GM23338 (cell line): ENCODE results near the gene STON2. TPM values are rescaled to one million over a fixed set of nuclear protein-coding genes. Genes with fewer than 3 reads are reported as not detected.
"Not testable (repeated sequence)": the region's sequence is repeated elsewhere in the genome, so short reads cannot be mapped to it uniquely, and the experiment has no call there.

Experiments used
- ATAC-seq: fragments of 200-7000 bp; cut with Tn5 transposase; 3 replicates; pipeline ENCODE4 v1.9.1; 2020
- DNase-seq: peaks from one replicate; pipeline ENCODE4 v3.0.0-alpha.2; 2015; ENCODE audit warnings: low spot score
- H2AFZ ChIP-seq: fragments of 200-600 bp; sonication (generic); 2 replicates; pipeline ENCODE4 v1.8.0; 2016; ENCODE audit warnings: antibody characterized with exemption, mild to moderate bottlenecking, moderate library complexity
- H3F3A ChIP-seq: fragments of 200-600 bp; sonication (generic); replicated peaks from 2 replicates; pipeline ENCODE4 v1.8.0; 2017; ENCODE audit warnings: antibody characterized with exemption, mixed run types, low read depth
- H3K27ac ChIP-seq: fragments of 200-600 bp; sonication (generic); 2 replicates; pipeline ENCODE4 v1.6.1; 2016; ENCODE audit warnings: low read depth
- H3K27me3 ChIP-seq: fragments of 200-600 bp; sonication (generic); 2 replicates; pipeline ENCODE4 v1.8.0; 2016; ENCODE audit warnings: mild to moderate bottlenecking, mixed run types, moderate library complexity; ENCODE audit not compliant: insufficient read depth
- H3K36me3 ChIP-seq: fragments of 200-600 bp; sonication (generic); 2 replicates; pipeline ENCODE4 v1.8.0; 2016; ENCODE audit warnings: mild to moderate bottlenecking; ENCODE audit not compliant: insufficient read depth
- H3K4me1 ChIP-seq: fragments of 200-600 bp; sonication (generic); 2 replicates; pipeline ENCODE4 v1.8.0; 2016; ENCODE audit warnings: mild to moderate bottlenecking, moderate library complexity; ENCODE audit not compliant: insufficient read depth
- H3K4me2 ChIP-seq: fragments of 200-600 bp; sonication (generic); 2 replicates; pipeline ENCODE4 v1.7.1; 2017; ENCODE audit warnings: mixed run types
- H3K4me3 ChIP-seq: fragments of 200-600 bp; sonication (generic); 2 replicates; pipeline ENCODE4 v1.6.1; 2016; ENCODE audit warnings: mixed run types
- H3K79me2 ChIP-seq: fragments of 200-600 bp; sonication (generic); replicated peaks from 2 replicates; pipeline ENCODE4 v1.8.0; 2017; ENCODE audit warnings: mild to moderate bottlenecking; ENCODE audit not compliant: insufficient read depth
- H3K9me2 ChIP-seq: fragments of 200-600 bp; sonication (generic); 2 replicates; pipeline ENCODE4 v1.8.0; 2017; ENCODE audit not compliant: insufficient read depth
- H4K20me1 ChIP-seq: fragments of 200-600 bp; sonication (generic); replicated peaks from 2 replicates; pipeline ENCODE4 v1.8.0; 2017; ENCODE audit warnings: mild to moderate bottlenecking; ENCODE audit not compliant: insufficient read depth
- H3K27ac Mint-ChIP-seq: 2 replicates; pipeline ENCODE4 v1.8.0; 2020; ENCODE audit warnings: inconsistent platforms, mild to moderate bottlenecking, moderate library complexity, mixed read lengths
- H3K27me3 Mint-ChIP-seq: 3 replicates; pipeline ENCODE4 v1.8.0; 2022; ENCODE audit warnings: low read depth, mild to moderate bottlenecking, moderate library complexity, mixed read lengths, inconsistent platforms; ENCODE audit not compliant: insufficient read depth, poor library complexity
- H3K36me3 Mint-ChIP-seq: 3 replicates; pipeline ENCODE4 v1.8.0; 2021; ENCODE audit warnings: low read depth, mild to moderate bottlenecking, inconsistent platforms, moderate library complexity, mixed read lengths
- H3K4me1 Mint-ChIP-seq: 3 replicates; pipeline ENCODE4 v1.8.0; 2020; ENCODE audit warnings: mild to moderate bottlenecking, inconsistent platforms, mixed read lengths
- H3K4me3 Mint-ChIP-seq: 3 replicates; pipeline ENCODE4 v1.8.0; 2021; ENCODE audit warnings: moderate library complexity, mild to moderate bottlenecking, inconsistent platforms, mixed read lengths
- H3K9me3 Mint-ChIP-seq: 3 replicates; pipeline ENCODE4 v1.8.0; 2020; ENCODE audit warnings: moderate library complexity, mild to moderate bottlenecking, inconsistent platforms, mixed read lengths
- CREB1 ChIP-seq: fragments of 250-450 bp; sonication (Bioruptor Pico); IDR thresholded peaks from 2 replicates; pipeline ENCODE4 v1.5.0; 2020; ENCODE audit warnings: low read depth, mild to moderate bottlenecking, moderate library complexity
- EZH2 ChIP-seq: fragments of 200-600 bp; sonication (generic); IDR thresholded peaks from one replicate; pipeline ENCODE4 v1.8.0; 2017; ENCODE audit warnings: antibody characterized with exemption, mild to moderate bottlenecking, low read depth; ENCODE audit not compliant: unreplicated experiment
- EZH2phosphoT487 ChIP-seq: fragments of 200-600 bp; sonication (generic); IDR thresholded peaks from one replicate; pipeline ENCODE4 v1.8.1; 2018; ENCODE audit warnings: antibody characterized with exemption; ENCODE audit not compliant: unreplicated experiment
- JUNB ChIP-seq: IDR thresholded peaks from one replicate; pipeline ENCODE4 v1.6.1; 2016; ENCODE audit warnings: antibody characterized with exemption; ENCODE audit not compliant: unreplicated experiment
- NANOG ChIP-seq: IDR thresholded peaks from 2 replicates; pipeline ENCODE4 v1.6.1; 2016; ENCODE audit warnings: antibody characterized with exemption, borderline replicate concordance
- ZNF114 ChIP-seq: fragments of 250-450 bp; sonication (Bioruptor Pico); IDR thresholded peaks from 2 replicates; pipeline ENCODE4 v1.5.0; 2020; ENCODE audit warnings: mild to moderate bottlenecking, moderate library complexity
- ZNF331 ChIP-seq: fragments of 250-450 bp; sonication (Bioruptor Pico); IDR thresholded peaks from 2 replicates; pipeline ENCODE4 v1.5.0; 2020; ENCODE audit warnings: low read depth, mild to moderate bottlenecking, moderate library complexity
- polyA plus RNA-seq: library from polyadenylated mRNA; unstranded; fragments of >200 nt; fragmentation: Nextera tagmentation; extraction: Ambion mirVana; gene quantifications from 2 replicates; pipeline ENCODE4 v1.2.1, GENCODE V29; 2016
- total RNA-seq: library from RNA; depleted of rRNA; stranded (reverse); fragments of >200 nt; shearing (Covaris generic); gene quantifications from 2 replicates; pipeline ENCODE4 v1.2.3, GENCODE V29; 2014
- TF ChIP-seq, protein P1 (sequence below): IDR thresholded peaks from one replicate; pipeline ENCODE4 v1.6.1; 2018; ENCODE audit warnings: antibody characterized with exemption; ENCODE audit not compliant: unreplicated experiment
- TF ChIP-seq, protein P2 (sequence below): fragments of 250-450 bp; sonication (Bioruptor Pico); IDR thresholded peaks from 2 replicates; pipeline ENCODE4 v1.5.0; 2020; ENCODE audit warnings: mild to moderate bottlenecking, moderate library complexity
- TF ChIP-seq, protein P3 (sequence below), 2 experiments: fragments of 200-600 bp in 1 of 2; sonication (generic) in 1 of 2; conservative IDR thresholded peaks; 2 replicates each; pipeline versions ENCODE4 v1.5.1 to v1.6.1; 2016 to 2017; ENCODE audit warnings: antibody characterized with exemption in 2 of 2, low read depth in 2 of 2, mild to moderate bottlenecking in 2 of 2, moderate library complexity in 1 of 2

Gene STON2
- total and polyA plus RNA-seq, 2 experiments from 2014 or later = 8.2 to 71.0 TPM

DNA sequence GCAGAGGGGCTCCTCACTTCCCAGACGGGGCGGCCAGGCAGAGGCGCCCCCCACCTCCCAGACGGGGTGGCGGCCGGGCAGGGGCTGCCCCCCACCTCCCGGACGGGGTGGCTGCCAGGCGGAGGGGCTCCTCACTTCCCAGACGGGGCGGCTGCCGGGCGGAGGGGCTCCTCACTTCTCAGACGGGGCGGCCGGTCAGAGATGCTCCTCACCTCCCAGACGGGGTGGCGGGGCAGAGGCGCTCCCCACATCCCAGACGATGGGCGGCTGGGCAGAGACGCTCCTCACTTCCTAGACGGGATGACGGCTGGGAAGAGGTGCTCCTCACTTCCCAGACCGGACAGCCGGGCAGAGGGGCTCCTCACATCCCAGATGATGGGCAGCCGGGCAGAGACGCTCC is 155.7 kb downstream of the STON2 start:
- not testable (repeated sequence) for DNase-seq, H3K27me3 ChIP-seq, ATAC-seq, H3K4me1 Mint-ChIP-seq, H3K27ac ChIP-seq, H3K4me1 ChIP-seq, H3F3A ChIP-seq, H3K36me3 ChIP-seq, H3K4me3 Mint-ChIP-seq, H2AFZ ChIP-seq, H3K27ac Mint-ChIP-seq, H3K27me3 Mint-ChIP-seq, H3K79me2 ChIP-seq, H3K4me3 ChIP-seq, H4K20me1 ChIP-seq, H3K9me2 ChIP-seq, H3K4me2 ChIP-seq
- Mint-ChIP-seq H3K36me3 (peaks cover 18% of the 10 kb centered on the region; the same call in 2 of the 3 replicates), H3K9me3 (peaks cover 32% of the 10 kb centered on the region)

DNA sequence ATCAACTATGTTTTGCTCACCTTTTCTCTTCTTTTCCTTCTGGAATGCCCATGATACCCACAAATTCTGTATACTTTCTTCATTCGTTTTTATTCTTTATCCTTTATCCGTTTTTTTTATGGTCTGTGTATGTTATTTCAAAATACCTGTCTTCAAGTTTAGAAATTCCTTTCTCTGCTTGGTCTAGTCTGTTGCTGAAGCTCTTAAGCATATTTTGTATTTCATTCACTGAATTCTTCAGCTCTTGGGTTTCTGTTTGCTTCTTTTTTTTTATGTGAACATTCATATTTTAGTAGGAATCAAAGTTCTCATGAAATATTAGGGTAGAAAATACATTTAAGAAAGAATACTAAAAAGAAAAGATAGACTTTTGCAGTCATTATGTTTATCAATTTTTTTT is 156.6 kb downstream of the STON2 start:
- Histone ChIP-seq H3K79me2 (no peaks in the 10 kb centered on the region), H3K4me3 (no peak overlapping the region), H4K20me1 (no peaks in the 10 kb centered on the region), H3K36me3 (no peaks in the 10 kb centered on the region), H3F3A (no peaks in the 10 kb centered on the region), H3K9me2 (no peaks in the 10 kb centered on the region), H2AFZ (no peak overlapping the region), H3K27ac (no peak overlapping the region), H3K4me1 (no peaks in the 10 kb centered on the region), H3K4me2 (no peak overlapping the region), H3K27me3 (no peaks in the 10 kb centered on the region)
- Mint-ChIP-seq H3K9me3 (peaks cover 32% of the 10 kb centered on the region), H3K4me3 (no peak overlapping the region), H3K27me3 (peaks cover 2% of the 10 kb centered on the region), H3K4me1 (no peaks in the 10 kb centered on the region), H3K36me3 (peaks cover 18% of the 10 kb centered on the region; the same call in 2 of the 3 replicates), H3K27ac (no peak overlapping the region)
- DNase-seq = no peak
- ATAC-seq = no peak
- TF ChIP-seq, protein P1, sequence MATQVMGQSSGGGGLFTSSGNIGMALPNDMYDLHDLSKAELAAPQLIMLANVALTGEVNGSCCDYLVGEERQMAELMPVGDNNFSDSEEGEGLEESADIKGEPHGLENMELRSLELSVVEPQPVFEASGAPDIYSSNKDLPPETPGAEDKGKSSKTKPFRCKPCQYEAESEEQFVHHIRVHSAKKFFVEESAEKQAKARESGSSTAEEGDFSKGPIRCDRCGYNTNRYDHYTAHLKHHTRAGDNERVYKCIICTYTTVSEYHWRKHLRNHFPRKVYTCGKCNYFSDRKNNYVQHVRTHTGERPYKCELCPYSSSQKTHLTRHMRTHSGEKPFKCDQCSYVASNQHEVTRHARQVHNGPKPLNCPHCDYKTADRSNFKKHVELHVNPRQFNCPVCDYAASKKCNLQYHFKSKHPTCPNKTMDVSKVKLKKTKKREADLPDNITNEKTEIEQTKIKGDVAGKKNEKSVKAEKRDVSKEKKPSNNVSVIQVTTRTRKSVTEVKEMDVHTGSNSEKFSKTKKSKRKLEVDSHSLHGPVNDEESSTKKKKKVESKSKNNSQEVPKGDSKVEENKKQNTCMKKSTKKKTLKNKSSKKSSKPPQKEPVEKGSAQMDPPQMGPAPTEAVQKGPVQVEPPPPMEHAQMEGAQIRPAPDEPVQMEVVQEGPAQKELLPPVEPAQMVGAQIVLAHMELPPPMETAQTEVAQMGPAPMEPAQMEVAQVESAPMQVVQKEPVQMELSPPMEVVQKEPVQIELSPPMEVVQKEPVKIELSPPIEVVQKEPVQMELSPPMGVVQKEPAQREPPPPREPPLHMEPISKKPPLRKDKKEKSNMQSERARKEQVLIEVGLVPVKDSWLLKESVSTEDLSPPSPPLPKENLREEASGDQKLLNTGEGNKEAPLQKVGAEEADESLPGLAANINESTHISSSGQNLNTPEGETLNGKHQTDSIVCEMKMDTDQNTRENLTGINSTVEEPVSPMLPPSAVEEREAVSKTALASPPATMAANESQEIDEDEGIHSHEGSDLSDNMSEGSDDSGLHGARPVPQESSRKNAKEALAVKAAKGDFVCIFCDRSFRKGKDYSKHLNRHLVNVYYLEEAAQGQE = no peak
- TF ChIP-seq NANOG = no peak
- TF ChIP-seq EZH2 = no peak
- no peak for TF ChIP-seq EZH2phosphoT487
- no peak for TF ChIP-seq ZNF114 (CRISPR knock-in tag)
- TF ChIP-seq, protein P2, sequence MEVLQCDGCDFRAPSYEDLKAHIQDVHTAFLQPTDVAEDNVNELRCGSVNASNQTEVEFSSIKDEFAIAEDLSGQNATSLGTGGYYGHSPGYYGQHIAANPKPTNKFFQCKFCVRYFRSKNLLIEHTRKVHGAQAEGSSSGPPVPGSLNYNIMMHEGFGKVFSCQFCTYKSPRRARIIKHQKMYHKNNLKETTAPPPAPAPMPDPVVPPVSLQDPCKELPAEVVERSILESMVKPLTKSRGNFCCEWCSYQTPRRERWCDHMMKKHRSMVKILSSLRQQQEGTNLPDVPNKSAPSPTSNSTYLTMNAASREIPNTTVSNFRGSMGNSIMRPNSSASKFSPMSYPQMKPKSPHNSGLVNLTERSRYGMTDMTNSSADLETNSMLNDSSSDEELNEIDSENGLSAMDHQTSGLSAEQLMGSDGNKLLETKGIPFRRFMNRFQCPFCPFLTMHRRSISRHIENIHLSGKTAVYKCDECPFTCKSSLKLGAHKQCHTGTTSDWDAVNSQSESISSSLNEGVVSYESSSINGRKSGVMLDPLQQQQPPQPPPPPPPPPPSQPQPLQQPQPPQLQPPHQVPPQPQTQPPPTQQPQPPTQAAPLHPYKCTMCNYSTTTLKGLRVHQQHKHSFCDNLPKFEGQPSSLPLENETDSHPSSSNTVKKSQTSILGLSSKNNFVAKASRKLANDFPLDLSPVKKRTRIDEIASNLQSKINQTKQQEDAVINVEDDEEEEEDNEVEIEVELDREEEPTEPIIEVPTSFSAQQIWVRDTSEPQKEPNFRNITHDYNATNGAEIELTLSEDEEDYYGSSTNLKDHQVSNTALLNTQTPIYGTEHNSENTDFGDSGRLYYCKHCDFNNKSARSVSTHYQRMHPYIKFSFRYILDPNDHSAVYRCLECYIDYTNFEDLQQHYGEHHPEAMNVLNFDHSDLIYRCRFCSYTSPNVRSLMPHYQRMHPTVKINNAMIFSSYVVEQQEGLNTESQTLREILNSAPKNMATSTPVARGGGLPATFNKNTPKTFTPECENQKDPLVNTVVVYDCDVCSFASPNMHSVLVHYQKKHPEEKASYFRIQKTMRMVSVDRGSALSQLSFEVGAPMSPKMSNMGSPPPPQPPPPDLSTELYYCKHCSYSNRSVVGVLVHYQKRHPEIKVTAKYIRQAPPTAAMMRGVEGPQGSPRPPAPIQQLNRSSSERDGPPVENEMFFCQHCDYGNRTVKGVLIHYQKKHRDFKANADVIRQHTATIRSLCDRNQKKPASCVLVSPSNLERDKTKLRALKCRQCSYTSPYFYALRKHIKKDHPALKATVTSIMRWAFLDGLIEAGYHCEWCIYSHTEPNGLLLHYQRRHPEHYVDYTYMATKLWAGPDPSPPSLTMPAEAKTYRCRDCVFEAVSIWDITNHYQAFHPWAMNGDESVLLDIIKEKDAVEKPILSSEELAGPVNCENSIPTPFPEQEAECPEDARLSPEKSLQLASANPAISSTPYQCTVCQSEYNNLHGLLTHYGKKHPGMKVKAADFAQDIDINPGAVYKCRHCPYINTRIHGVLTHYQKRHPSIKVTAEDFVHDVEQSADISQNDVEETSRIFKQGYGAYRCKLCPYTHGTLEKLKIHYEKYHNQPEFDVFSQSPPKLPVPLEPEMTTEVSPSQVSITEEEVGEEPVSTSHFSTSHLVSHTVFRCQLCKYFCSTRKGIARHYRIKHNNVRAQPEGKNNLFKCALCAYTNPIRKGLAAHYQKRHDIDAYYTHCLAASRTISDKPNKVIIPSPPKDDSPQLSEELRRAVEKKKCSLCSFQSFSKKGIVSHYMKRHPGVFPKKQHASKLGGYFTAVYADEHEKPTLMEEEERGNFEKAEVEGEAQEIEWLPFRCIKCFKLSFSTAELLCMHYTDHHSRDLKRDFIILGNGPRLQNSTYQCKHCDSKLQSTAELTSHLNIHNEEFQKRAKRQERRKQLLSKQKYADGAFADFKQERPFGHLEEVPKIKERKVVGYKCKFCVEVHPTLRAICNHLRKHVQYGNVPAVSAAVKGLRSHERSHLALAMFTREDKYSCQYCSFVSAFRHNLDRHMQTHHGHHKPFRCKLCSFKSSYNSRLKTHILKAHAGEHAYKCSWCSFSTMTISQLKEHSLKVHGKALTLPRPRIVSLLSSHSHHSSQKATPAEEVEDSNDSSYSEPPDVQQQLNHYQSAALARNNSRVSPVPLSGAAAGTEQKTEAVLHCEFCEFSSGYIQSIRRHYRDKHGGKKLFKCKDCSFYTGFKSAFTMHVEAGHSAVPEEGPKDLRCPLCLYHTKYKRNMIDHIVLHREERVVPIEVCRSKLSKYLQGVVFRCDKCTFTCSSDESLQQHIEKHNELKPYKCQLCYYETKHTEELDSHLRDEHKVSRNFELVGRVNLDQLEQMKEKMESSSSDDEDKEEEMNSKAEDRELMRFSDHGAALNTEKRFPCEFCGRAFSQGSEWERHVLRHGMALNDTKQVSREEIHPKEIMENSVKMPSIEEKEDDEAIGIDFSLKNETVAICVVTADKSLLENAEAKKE = no peak
- no peak for TF ChIP-seq ZNF331
- TF ChIP-seq CREB1 (CRISPR knock-in tag) = no peak
- TF ChIP-seq JUNB = no peak
- TF ChIP-seq, protein P3, sequence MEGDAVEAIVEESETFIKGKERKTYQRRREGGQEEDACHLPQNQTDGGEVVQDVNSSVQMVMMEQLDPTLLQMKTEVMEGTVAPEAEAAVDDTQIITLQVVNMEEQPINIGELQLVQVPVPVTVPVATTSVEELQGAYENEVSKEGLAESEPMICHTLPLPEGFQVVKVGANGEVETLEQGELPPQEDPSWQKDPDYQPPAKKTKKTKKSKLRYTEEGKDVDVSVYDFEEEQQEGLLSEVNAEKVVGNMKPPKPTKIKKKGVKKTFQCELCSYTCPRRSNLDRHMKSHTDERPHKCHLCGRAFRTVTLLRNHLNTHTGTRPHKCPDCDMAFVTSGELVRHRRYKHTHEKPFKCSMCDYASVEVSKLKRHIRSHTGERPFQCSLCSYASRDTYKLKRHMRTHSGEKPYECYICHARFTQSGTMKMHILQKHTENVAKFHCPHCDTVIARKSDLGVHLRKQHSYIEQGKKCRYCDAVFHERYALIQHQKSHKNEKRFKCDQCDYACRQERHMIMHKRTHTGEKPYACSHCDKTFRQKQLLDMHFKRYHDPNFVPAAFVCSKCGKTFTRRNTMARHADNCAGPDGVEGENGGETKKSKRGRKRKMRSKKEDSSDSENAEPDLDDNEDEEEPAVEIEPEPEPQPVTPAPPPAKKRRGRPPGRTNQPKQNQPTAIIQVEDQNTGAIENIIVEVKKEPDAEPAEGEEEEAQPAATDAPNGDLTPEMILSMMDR (conservative IDR thresholded peaks at IDR 0.05; ENCODE audit: low read depth in 2 of 2) = no peak
